Panc1 (cell line): ENCODE data around the gene TREM1. TPM values are rescaled to one million over a fixed set of nuclear protein-coding genes. Genes with fewer than 3 reads are reported as not detected.
A peak's percentile ranks its signal among the peaks of the same experiment; 100 is the strongest.

Experiments
- ATAC-seq: fragments of 200-7000 bp; cut with Tn5 transposase; 2 replicates; pipeline ENCODE4 v1.9.1; 2020; ENCODE audit warnings: mild to moderate bottlenecking, moderate library complexity
- BruUV-seq: library from RNA; stranded (reverse); fragments of 400-500 nt; replicated peaks from 2 replicates; lab custom pipeline; 2021; lab: Mats Ljungman, UMichigan
- CTCF ChIA-PET: fragments of 300-600 bp; sonication (Branson Sonifier 250); formaldehyde crosslinking; loops from one replicate; lab custom pipeline; 2022; ENCODE audit warnings: antibody characterized with exemption; lab: Charles Lee
- POLR2A ChIA-PET: fragments of 300-600 bp; sonication (Branson Sonifier 250); formaldehyde crosslinking; loops from one replicate; lab custom pipeline; 2022; ENCODE audit warnings: antibody characterized with exemption; lab: Charles Lee
- DNase-seq: peaks from one replicate; pipeline ENCODE4 v3.0.0-alpha.2; 2010; ENCODE audit warnings: low read depth, low spot score
- H3K27ac ChIP-seq: 2 replicates; pipeline ENCODE4 v1.5.1; 2011; ENCODE audit warnings: mild to moderate bottlenecking, low read length, inconsistent platforms
- H3K27me3 ChIP-seq: fragments of 200-500 bp; sonication (Bioruptor generic); 2 replicates; pipeline ENCODE4 v1.6.0; 2014; ENCODE audit warnings: low read length, inconsistent platforms; ENCODE audit not compliant: control insufficient read depth, insufficient read depth
- H3K36me3 ChIP-seq: fragments of 200-500 bp; sonication (Bioruptor generic); 2 replicates; pipeline ENCODE4 v1.5.1; 2014; ENCODE audit warnings: inconsistent platforms, mild to moderate bottlenecking, low read length, moderate library complexity; ENCODE audit not compliant: control insufficient read depth, insufficient read depth
- H3K4me1 ChIP-seq: 2 replicates; pipeline ENCODE4 v1.5.1; 2011; ENCODE audit warnings: inconsistent platforms, mild to moderate bottlenecking, low read length, moderate library complexity; ENCODE audit not compliant: control insufficient read depth, insufficient read depth
- H3K4me3 ChIP-seq, 2 experiments: 2 replicates each; pipeline ENCODE4 v1.5.1; 2011 to 2012; ENCODE audit warnings: low read depth in 2 of 2, low read length in 2 of 2, mild to moderate bottlenecking in 2 of 2, inconsistent platforms in 1 of 2, moderate library complexity in 1 of 2
- H3K9me3 ChIP-seq: fragments of 200-500 bp; sonication (Bioruptor generic); 2 replicates; pipeline ENCODE4 v1.5.1; 2014; ENCODE audit warnings: low read depth, mild to moderate bottlenecking, inconsistent platforms, low read length, moderate library complexity; ENCODE audit not compliant: control insufficient read depth, insufficient read depth
- POLR2AphosphoS5 ChIP-seq: IDR thresholded peaks from 2 replicates; pipeline ENCODE4 v1.6.1; 2012; ENCODE audit warnings: mild to moderate bottlenecking, low read depth, low read length, moderate library complexity
- SIN3A ChIP-seq: IDR thresholded peaks from 2 replicates; pipeline ENCODE4 v1.6.1; 2012; ENCODE audit warnings: low read depth, mild to moderate bottlenecking, low read length, moderate library complexity, borderline replicate concordance; ENCODE audit not compliant: insufficient read depth
- in situ Hi-C: cut with HindIII; loops from 2 replicates; pipeline ENCODE4 v1.10.0; 2016; ENCODE audit warnings: low sequenced_read_pairs, low pct_unique_long_range_greater_than_20kb
- intact Hi-C: fragments of 100-400 bp; cut with micrococcal nuclease; formaldehyde crosslinking; loops from one replicate; pipeline ENCODE4 v1.10.0; 2022; ENCODE audit not compliant: unreplicated experiment
- total RNA-seq: library from RNA; stranded (reverse); gene quantifications from one replicate; pipeline ENCODE4 v1.2.1, GENCODE V29; 2021; ENCODE audit not compliant: unreplicated experiment
- TF ChIP-seq, protein P1 (sequence below): fragments of 450-650 bp; IDR thresholded peaks from 2 replicates; pipeline ENCODE4 v1.5.1; 2017; ENCODE audit warnings: mild to moderate bottlenecking

The TREM1 gene
- total RNA-seq, 1 experiment from 2014 or later = not detected

DNA sequence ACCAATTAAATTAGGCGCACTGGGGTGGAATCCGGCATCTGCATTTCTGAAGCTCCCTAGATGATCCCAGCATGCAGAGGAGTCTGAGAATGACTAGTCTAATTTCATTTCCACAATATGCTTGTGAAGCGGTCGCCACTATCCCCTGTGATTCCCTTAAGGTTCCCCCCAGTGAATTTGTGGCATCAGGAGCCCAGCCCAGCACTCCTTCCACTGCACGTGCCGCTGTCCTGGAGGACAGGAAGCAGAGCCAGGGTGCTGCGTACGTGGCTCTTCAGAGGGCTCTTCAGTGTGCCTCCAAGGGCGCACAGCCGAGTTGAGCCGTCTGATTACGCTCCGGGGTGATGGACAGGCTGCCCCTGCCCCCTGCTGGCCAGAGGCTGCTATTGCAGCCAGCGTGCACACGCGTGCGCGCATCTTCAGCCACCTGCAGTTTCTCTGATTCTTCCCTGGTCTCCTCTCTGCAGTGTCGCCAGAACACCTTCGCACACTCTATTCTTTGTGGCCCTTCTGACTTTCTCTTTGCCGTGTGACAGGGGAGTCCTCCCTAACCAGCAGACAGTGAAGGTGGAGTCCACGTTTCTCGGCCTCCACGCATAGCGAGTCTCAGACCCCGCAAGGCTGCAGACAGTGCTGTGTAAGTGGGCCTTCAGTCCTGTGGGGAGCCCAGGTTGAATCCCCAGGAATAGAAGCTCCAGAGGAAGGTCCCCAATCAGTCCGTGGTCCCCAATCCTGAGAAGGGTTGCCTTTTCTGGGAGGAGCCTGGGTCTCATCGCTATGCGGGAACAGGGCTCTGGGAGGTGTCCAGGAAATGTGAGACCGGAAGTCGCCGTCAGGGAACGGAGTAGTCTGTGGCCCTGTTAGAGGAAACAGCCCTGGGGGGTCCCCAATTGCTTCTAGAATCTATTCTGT, 32.4 kb upstream of the TREM1 start:
- ChIA-PET CTCF (interaction anchor here (0.6 kb wide), 2 partner anchors 13 to 42 kb away, joined by 3 to 9 read pairs; no protein-coding TSS in a partner anchor), POLR2A (no interaction called here)
- Histone ChIP-seq H3K4me3 (peak overlapping the region; percentile 18 to 44), H3K9me3 (no peaks in the 10 kb centered on the region), H3K4me1 (peaks cover 13% of the 10 kb centered on the region), H3K36me3 (no peaks in the 10 kb centered on the region), H3K27me3 (peaks cover 37% of the 10 kb centered on the region), H3K27ac (no peak overlapping the region)
- peak; percentile 57 for DNase-seq
- TF ChIP-seq POLR2AphosphoS5 (no peak), SIN3A (no peak)
- TF ChIP-seq, protein P1, sequence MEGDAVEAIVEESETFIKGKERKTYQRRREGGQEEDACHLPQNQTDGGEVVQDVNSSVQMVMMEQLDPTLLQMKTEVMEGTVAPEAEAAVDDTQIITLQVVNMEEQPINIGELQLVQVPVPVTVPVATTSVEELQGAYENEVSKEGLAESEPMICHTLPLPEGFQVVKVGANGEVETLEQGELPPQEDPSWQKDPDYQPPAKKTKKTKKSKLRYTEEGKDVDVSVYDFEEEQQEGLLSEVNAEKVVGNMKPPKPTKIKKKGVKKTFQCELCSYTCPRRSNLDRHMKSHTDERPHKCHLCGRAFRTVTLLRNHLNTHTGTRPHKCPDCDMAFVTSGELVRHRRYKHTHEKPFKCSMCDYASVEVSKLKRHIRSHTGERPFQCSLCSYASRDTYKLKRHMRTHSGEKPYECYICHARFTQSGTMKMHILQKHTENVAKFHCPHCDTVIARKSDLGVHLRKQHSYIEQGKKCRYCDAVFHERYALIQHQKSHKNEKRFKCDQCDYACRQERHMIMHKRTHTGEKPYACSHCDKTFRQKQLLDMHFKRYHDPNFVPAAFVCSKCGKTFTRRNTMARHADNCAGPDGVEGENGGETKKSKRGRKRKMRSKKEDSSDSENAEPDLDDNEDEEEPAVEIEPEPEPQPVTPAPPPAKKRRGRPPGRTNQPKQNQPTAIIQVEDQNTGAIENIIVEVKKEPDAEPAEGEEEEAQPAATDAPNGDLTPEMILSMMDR = peak; percentile 99
- in situ Hi-C loops = no loop called here
- intact Hi-C loops = loop anchor here (5.0 kb wide), 1 partner anchor 227 kb away; no protein-coding TSS in a partner anchor
- ATAC-seq = peak; percentile 95
- no TSS peak for BruUV-seq

DNA sequence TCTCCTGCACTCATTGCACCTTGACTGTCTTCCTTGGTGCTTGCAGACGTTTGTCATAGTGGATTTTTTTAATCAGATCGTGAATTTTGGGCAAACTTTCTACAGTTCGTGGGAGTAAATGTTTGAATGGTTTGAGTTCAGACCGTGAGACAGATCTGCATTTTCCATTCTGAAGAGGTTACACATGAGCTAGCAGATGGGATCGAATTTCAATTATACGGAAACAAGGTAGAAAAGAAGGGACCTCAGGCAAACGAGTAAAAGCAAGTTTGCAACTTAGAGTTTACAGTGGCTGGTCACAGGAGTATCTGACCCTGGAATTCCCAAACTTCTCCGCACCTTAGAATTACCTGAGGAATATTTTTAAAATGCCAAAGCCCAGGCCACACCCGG, 31.8 kb upstream of the TREM1 start:
- CTCF ChIA-PET = no interaction called here
- Histone ChIP-seq H3K4me3 (peak overlapping the region in 1 of 2 experiments; percentile 44; a peak in 2 of 4 replicates), H3K9me3 (no peaks in the 10 kb centered on the region), H3K36me3 (no peaks in the 10 kb centered on the region), H3K4me1 (peaks cover 13% of the 10 kb centered on the region), H3K27me3 (peaks cover 31% of the 10 kb centered on the region), H3K27ac (no peak overlapping the region)
- no peak for DNase-seq
- intact Hi-C loops = loop anchor here (5.0 kb wide), 1 partner anchor 226 kb away; no protein-coding TSS in a partner anchor
- in situ Hi-C loops = no loop called here
- BruUV-seq = no TSS peak
- POLR2A ChIA-PET = no interaction called here
- no peak for ATAC-seq
- TF ChIP-seq, protein P1 = no peak

DNA sequence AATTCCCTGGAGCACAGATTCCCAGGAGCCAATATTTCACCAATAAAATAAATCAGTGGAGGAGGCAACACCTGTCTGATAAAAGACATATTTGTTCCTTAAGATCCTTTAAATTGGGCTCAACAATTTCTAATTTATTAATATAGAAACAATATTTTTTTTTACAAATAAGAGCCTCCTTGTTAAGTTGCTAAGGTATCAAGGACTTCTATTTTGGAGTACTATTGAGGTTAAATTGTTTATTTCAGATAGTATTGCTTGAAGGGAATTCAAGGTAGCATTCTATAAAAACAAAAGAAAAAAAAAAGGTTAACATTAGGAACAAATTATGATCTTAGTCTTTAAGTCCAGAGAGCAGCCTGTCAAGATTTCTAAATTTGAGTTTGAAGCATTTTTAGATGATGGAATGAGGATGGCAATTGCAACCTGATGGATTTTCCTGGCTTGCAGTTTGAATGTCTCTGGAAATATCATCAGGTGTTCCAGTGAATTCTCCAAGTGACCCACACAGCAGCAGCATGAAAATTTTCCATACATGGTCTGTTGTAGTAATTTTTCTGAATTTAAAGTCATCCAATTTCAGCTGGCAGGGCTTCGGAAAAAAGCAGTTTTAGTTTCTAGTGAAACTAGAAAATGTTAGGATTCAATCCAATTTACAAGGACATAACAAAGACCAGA, 29.6 kb upstream of the TREM1 start:
- in situ Hi-C loops (no loop called here), intact Hi-C loops (loop anchor here (5.0 kb wide), 1 partner anchor 224 kb away; no protein-coding TSS in a partner anchor)
- no peaks in the 10 kb centered on the region for H3K36me3 ChIP-seq
- no TSS peak for BruUV-seq
- TF ChIP-seq, protein P1 = no peak
- DNase-seq (no peak), ATAC-seq (no peak)
- H3K27me3 ChIP-seq = peaks cover 34% of the 10 kb centered on the region
- H3K27ac ChIP-seq = no peak overlapping the region
- H3K9me3 ChIP-seq = no peaks in the 10 kb centered on the region
- H3K4me1 ChIP-seq = peaks cover 13% of the 10 kb centered on the region
- ChIA-PET POLR2A (no interaction called here), CTCF (interaction anchor here (1.0 kb wide), 1 partner anchor 10 kb away, joined by 3 read pairs; no protein-coding TSS in a partner anchor)
- H3K4me3 ChIP-seq = no peak overlapping the region
